ENCODE measurements around the gene SLC10A3. TPM values are rescaled to one million over a fixed set of nuclear protein-coding genes. Genes with fewer than 3 reads are reported as not detected.

The SLC10A3 gene
- total RNA-seq, 1 experiment from 2014 or later, result 42.1 TPM

DNA sequence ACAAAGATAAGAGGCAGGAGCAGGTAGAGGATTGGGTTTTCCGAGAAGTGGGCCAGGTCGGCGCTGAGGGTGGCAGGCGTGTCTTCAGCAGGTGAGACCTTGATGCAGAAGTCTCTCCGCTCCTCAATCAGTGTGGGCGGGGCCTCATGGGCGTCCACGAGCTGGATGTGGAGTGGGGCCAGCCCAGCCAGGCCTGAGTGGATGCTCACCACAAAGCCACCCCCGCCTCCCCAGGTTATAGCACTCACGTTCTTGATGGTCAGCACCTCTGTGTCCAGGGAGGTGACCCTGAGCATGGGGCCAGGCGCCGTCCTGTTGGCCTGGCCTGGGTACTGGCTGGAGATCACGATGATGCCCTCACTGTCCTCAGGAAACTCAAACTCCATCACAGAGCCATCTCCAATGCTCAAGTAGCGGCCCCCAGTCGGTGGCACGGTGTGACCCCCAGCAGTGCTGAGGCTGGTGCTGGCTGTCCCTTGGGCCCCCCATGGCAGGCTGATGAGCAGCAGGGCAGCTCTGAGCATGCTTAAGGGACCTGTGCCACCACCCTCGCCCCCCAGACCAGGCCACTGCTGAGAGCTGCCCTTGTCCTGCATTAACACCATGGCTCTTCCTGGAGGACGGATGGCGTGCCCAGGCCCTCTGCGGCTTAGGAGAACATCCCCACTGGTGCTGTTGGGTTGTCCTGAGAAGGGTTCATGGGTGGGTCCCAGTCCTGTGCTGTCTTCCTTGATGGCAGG is 1.9 kb downstream of the SLC10A3 start:
- Histone ChIP-seq H3F3A (ENCODE audit: low read length, unreplicated experiment) (no peaks in the 10 kb centered on the region), H2AFZ (ENCODE audit: low read length) (no peak overlapping the region), H4K20me1 (ENCODE audit: low read length) (no peaks in the 10 kb centered on the region), H3K4me3 (ENCODE audit: low read length) (no peak overlapping the region; the same call in 1 of the 2 replicates), H3K27me3 (ENCODE audit: low read length) (no peaks in the 10 kb centered on the region), H3K27ac (ENCODE audit: low read length) (no peak overlapping the region), H3K4me2 (ENCODE audit: low read length) (peak overlapping the region; percentile 87; the same call in 1 of the 2 replicates), H3K9me2 (replicated peaks; ENCODE audit: low read length) (no peaks in the 10 kb centered on the region), H3K79me2 (ENCODE audit: low read length) (peaks cover 52% of the 10 kb centered on the region), H3K4me1 (ENCODE audit: insufficient read depth, low read length) (peaks cover 34% of the 10 kb centered on the region), H3K36me3 (ENCODE audit: low read depth, low read length) (peaks cover 15% of the 10 kb centered on the region), H3K9ac (ENCODE audit: low read length) (no peak overlapping the region), H3K9me3 (ENCODE audit: low read length) (no peaks in the 10 kb centered on the region)
- ChIA-PET POLR2A (ENCODE audit: unreplicated experiment) (no interaction called here), CTCF (no interaction called here)
- intact Hi-C loops (cut with micrococcal nuclease), result no loop called here
- TF ChIP-seq, protein P1, sequence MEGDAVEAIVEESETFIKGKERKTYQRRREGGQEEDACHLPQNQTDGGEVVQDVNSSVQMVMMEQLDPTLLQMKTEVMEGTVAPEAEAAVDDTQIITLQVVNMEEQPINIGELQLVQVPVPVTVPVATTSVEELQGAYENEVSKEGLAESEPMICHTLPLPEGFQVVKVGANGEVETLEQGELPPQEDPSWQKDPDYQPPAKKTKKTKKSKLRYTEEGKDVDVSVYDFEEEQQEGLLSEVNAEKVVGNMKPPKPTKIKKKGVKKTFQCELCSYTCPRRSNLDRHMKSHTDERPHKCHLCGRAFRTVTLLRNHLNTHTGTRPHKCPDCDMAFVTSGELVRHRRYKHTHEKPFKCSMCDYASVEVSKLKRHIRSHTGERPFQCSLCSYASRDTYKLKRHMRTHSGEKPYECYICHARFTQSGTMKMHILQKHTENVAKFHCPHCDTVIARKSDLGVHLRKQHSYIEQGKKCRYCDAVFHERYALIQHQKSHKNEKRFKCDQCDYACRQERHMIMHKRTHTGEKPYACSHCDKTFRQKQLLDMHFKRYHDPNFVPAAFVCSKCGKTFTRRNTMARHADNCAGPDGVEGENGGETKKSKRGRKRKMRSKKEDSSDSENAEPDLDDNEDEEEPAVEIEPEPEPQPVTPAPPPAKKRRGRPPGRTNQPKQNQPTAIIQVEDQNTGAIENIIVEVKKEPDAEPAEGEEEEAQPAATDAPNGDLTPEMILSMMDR (conservative IDR thresholded peaks at IDR 0.05; ENCODE audit: low read depth, low read length), result no peak
- TF ChIP-seq EZH2phosphoT487 (IDR thresholded peaks at IDR 0.05; ENCODE audit: borderline replicate concordance, low read length) (no peak), EZH2 (IDR thresholded peaks at IDR 0.05; ENCODE audit: low read length, unreplicated experiment) (no peak)
- ATAC-seq (no peak), DNase-seq (no peak)
- no TSS peak for BruUV-seq (replicated peaks)

DNA sequence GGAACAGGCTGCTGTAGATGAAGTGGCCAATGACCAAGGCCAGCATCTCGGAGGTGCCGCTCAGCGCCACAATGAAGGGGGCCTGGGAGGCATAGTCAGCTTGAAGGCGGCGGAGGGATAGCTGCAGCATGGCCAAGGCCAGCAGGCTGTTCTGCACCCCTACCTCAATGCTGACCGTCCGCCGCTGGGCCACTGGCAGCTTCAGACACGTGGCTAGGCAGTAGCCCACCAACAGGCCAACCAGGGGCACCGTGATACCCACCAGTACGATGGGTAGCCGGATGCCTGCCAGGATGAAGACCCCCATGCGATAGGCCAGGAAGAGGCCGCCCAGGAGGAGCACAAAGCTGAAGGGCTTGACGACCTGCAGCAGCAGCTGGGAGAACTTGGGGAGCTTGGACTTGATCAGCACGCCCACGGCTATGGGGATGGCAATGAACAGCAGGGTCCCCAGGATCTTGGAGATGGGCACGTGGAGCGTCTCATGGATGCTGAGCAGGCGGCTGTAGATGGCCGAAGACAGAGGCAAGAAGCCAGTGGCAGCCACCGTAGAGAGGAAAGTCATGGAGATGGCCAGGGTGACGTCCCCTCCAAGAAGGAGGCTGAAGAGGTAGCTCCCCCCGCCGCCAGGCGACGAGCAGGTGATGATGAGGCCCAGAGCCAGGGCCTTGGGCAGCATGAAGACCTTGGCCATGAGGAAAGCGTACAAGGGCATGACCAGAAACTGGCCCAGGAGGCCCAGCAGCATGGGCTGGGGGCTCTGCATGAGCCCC is 2.7 kb downstream of the SLC10A3 start:
- Histone ChIP-seq H2AFZ (ENCODE audit: low read length) (no peak overlapping the region), H3K27ac (ENCODE audit: low read length) (no peak overlapping the region), H4K20me1 (ENCODE audit: low read length) (no peaks in the 10 kb centered on the region), H3K9ac (ENCODE audit: low read length) (no peak overlapping the region), H3K4me2 (ENCODE audit: low read length) (no peak overlapping the region), H3K79me2 (ENCODE audit: low read length) (peaks cover 52% of the 10 kb centered on the region), H3K36me3 (ENCODE audit: low read depth, low read length) (peaks cover 15% of the 10 kb centered on the region), H3K4me3 (ENCODE audit: low read length) (no peak overlapping the region), H3F3A (ENCODE audit: low read length, unreplicated experiment) (no peaks in the 10 kb centered on the region), H3K9me2 (replicated peaks; ENCODE audit: low read length) (no peaks in the 10 kb centered on the region), H3K4me1 (ENCODE audit: insufficient read depth, low read length) (peaks cover 34% of the 10 kb centered on the region), H3K27me3 (ENCODE audit: low read length) (no peaks in the 10 kb centered on the region), H3K9me3 (ENCODE audit: low read length) (no peaks in the 10 kb centered on the region)
- CTCF ChIA-PET, result no interaction called here
- intact Hi-C loops (cut with micrococcal nuclease), result no loop called here
- no TSS peak for BruUV-seq (replicated peaks)
- TF ChIP-seq, protein P1 (conservative IDR thresholded peaks at IDR 0.05; ENCODE audit: low read depth, low read length), result no peak
- TF ChIP-seq EZH2phosphoT487 (IDR thresholded peaks at IDR 0.05; ENCODE audit: borderline replicate concordance, low read length) (no peak), EZH2 (IDR thresholded peaks at IDR 0.05; ENCODE audit: low read length, unreplicated experiment) (no peak)
- no peak for ATAC-seq
- POLR2A ChIA-PET (ENCODE audit: unreplicated experiment), result no interaction called here
- DNase-seq, result no peak

Data from PC-3 (cell line).